HG03175 (cell line): ENCODE measurements around the gene C1S.
A peak's percentile ranks its signal among the peaks of the same experiment; 100 is the strongest.
"Not testable (repeated sequence)": the region's sequence is repeated elsewhere in the genome, so short reads cannot be mapped to it uniquely, and the experiment has no call there.

Experiments used
- ATAC-seq: cut with Tn5 transposase; IDR thresholded peaks from one replicate; pipeline ENCODE4 v1.9.1; 2021; ENCODE audit warnings: mild to moderate bottlenecking, moderate library complexity; ENCODE audit not compliant: unreplicated experiment

Gene C1S

DNA sequence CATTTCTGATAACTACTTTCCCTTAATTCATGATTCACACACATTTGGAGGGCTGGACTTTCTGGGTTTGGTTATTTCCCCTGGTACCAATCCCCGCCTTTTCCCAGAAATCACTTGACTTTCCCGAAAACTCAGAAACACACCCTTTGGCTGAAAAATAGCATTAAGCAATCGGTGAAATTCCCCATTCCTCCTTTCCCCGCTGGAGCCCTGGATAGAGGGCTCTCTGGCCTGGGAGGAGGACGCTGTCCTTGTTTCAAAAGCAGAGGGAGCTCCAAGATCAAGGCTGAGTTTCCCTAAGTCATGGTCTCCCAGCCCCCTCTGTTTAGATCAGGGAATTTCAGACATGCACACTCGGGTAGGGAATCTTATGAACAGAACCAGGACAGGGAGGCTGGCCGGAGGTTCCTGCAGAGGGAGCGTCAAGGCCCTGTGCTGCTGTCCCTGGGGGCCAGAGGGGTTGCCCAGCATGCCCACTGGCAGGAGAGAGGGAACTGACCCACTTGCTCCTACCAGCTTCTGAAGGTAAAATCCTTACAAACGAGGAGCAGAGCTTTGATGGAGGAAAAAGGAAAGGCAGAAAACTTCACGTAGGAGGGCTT lies at the start of gene C1S:
Gene C1S (plus strand): TSS at position 366 of the 602 bp plus-strand sequence. CDS start 1,195 bp downstream, outside the sequence.
- no peak for ATAC-seq

GRCh38 chr12:7011398-7011797 lies 49.1 kb upstream of the C1S start:
- not testable (repeated sequence) for ATAC-seq

DNA sequence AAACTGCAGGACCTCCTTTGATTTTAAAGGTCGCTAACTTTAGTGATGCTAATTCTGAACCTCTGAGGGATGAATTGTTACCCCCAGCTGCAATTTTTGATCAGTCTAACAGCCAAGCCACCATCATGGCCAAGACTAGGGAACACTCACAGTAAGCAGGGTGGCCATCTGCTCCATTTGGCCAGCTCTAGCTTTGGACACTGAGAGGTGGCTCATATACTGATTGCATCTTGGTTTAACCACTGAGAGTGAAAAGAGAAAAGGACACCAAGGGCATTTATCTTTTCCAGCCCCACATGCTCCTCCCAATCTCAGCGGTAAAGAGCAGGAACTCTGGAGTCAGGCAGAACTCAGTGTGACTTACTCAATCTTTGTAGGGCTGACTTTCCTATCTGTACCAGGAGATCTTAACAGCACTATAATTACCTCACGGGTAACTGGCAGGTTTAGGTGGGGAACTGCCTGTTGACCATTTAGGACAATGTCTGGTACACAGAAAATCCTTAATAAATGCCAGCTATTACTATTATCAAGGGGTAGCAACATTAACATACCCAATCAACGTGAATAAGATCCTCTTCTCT lies 48.4 kb upstream of the C1S start:
- ATAC-seq: no peak

DNA sequence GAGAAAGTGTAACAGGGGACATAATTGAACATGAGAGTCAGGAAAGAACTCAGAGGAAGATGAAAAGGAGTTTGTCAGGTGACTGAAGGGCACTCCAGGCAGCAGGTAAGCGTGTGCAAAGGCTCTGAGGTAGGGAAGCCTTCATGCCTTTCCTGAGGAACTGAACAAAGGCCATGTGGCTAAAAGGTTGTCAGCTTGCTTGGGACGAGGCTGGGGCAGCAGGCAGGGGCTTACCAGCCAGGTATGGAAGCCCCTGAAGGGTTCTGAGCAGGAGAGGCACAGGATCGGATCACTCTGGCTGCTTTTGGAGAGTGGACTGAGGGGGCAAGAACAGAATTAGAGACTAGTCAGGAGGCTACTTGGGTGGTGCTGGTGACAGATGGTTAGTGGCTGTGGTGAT lies 47.4 kb upstream of the C1S start:
- ATAC-seq: no peak

- ATAC-seq: no peak
These were observed 44.8 kb upstream of the C1S start for GRCh38 chr12:7015555-7016370.

DNA sequence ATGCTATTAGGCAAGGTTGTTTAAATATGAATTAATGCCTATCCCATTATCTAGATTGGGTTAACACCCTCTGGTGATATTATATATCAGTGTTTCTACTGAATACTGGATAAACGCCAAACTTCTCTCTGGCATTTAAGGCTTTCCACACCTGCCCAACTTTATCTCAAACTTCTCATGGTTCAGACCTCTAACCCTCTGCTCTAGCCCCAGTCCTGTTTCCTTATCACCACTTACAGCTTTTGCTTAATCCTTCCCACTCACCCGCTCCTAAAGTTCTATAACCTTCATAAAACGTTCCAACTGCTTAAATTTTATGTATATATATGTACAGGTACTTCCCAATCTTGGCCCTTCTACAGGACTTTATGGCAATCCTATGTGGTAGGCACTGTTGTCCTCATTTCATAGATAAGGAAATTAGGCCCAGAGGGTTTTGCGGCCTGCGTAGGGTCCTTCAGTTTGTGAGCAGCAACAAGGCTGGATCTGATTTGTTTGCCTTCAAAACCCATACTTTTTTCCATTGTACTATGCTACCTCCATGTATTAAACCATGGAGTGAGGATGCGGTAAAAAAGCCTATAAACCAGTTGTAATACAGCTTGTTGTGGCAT lies 43.5 kb upstream of the C1S start:
- ATAC-seq: no peak

DNA sequence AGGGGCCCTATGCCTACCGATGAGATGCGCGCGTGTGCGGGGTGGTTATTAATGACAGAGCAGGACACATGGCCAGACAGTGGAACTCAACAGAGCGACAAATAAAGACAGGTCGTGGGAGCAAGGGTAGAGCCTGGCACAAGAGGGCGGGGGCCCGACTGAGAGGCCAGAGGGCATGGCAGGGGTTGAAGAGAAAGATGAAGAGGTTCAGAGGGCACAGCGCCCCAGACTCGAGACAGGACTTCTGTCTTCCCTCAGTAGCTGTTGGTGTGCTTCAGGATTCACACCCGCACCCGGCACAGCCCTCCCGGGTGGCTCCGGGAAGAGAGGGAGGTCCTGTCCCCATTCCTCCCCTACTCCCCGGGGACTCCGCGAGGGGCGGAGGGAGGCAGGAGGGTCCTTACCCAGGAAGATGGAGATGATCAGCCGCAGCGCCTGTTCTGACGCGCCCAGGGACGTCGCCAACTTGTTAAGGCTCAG lies 42.6 kb upstream of the C1S start:
- peak; percentile 16 for ATAC-seq

DNA sequence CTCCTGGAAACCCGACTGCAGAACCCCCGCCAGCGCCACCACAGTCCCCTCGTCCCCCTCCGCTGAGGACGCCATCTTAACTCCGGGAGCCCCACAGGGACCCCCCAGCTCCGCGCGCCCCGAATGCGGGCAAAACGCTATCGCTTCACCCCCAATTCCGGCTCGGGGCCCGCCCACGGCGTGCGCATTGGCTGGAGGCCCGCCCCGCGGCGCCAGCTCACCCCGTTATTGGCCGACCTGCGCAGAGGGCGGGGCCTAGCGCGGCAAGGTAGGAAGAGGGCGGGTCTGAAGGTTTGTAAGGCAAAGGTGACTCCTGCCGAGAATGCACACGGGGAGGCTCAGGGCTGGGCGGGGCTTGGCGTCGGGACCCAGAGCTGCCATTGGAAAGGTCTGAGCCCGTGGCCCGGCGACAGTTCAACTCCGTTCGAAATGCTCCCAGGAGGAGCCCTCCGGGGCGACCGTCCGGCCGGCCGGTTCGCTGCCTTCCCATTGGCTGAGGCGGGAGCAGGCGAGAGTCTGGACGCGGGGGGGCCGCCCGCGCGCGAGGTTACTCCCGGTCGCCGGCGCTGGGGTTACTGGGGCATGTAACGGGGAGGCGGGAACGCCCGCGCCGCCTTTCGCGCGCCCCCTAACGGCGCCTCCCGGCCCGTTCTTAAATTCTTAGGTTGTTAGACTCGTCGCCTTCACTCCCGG lies 42.0 kb upstream of the C1S start, which contains the start of gene LPCAT3:
Gene LPCAT3 (minus strand): TSS at position 127 of the 693 bp plus-strand sequence. CDS start 52 bp downstream, at position 75.
- ATAC-seq: peak; percentile 95

GRCh38 chr12:7019043-7019569 lies 41.4 kb upstream of the C1S start:
- ATAC-seq: no peak

- no peak for ATAC-seq
These were observed 38.6 kb upstream of the C1S start for GRCh38 chr12:7021956-7022355.

- no peak for ATAC-seq
These were observed 37.4 kb upstream of the C1S start for GRCh38 chr12:7023114-7023513.

GRCh38 chr12:7026854-7027253 lies 33.7 kb upstream of the C1S start:
- no peak for ATAC-seq

DNA sequence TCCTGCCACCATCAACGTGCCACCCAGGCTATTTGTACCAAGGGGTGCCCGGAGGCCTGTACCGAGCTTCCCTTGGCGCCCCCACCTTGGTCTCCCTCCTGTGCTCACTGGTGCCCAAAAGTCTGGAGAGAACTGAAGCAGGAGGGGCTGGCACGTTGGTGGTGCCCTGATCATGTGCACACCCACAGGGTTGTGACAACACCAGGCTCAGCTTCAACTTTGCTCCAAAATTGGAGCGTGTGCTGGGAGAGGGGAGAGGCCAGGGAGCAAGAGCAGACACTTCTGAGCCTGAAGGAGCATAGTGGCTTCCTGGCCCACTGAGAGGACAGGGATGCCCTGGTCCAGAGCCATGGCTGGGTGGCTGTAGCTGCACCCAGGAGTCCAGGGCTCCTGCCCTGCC lies 29.2 kb upstream of the C1S start:
- no peak for ATAC-seq

- no peak for ATAC-seq
These were observed 27.5 kb upstream of the C1S start for GRCh38 chr12:7032990-7033389.

DNA sequence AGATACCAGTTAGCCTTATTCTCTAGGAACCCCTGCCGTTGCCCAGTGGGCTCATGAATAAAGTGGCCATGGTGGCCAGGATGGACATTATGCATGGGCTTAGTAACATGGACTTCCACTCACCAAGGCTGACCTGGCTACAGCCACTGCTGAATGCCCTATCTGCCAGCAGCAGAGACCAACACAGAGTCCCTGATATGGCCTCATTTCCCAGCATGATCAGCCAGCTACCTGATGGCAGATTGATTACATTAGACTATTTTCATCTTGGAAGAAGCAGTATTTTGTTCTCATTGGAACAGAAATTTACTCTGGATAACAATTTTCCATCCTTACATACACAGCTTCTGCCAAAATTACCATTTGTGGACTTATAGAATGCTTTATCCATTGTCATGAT lies 26.1 kb upstream of the C1S start:
- no peak for ATAC-seq

GRCh38 chr12:7035463-7035862 lies 25.1 kb upstream of the C1S start:
- ATAC-seq: no peak

DNA sequence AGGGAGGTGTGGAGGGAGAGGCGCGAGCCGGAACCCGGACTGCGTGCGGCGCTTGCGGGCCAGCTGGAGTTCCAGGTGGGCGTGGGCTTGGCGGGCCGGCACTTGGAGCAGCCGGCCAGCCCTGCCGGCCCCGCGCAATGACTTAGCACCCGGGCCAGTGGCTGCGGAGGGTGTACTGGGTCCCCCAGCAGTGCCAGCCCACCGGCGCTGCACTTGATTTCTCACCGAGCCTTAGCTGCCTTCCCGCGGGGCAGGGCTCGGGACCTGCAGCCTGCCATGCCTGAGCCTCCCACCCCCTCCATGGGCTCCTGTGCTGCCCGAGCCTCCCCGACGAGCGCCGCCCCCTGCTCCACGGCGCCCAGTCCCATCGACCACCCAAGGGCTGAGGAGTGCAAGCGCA lies 23.1 kb upstream of the C1S start:
- ATAC-seq: not testable (repeated sequence)

DNA sequence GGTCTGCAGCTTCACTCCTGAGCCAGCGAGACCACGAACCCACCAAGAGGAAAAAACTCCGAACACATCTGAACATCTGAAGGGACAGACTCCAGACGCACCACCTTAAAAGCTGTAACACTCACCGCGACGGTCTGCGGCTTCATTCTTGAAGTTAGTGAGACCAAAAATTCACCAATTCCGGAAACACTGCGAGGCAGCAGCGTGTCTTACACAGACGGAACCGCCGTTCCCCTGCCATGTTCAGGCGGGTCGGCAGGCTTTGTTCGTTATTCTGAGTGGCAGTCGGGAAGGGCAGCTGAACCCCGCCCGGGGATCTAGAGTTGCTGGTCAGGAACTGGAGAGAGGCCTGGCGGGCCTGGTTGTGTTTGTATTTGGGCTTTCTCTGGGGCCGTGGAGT lies 21.9 kb upstream of the C1S start:
- ATAC-seq: no peak

- no peak for ATAC-seq
These were observed 21.1 kb upstream of the C1S start for GRCh38 chr12:7039403-7039802.

DNA sequence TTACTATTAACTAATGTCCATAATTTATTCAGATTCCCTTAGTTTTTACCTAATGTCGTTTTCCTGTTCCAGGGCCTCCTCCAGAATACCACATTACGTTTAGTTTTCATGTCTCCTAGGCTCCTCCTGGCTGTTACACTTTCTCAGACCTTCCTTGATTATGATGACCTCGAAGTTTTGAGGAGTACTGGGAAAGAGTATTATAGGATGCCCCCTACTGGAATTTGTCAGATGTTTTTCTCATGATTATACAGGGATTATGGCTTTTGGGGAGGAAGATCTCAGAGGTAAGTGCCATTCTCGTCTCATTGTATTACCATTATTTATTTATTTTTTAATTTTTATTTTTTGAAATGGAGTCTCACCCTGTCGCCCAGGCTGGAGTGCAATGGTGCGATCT lies 17.7 kb upstream of the C1S start:
- no peak for ATAC-seq

GRCh38 chr12:7045913-7046312 lies 14.6 kb upstream of the C1S start:
- ATAC-seq: no peak
